Osteocyte (in vitro differentiated cells): ENCODE measurements around the gene NIN. TPM values are rescaled to one million over a fixed set of nuclear protein-coding genes. Genes with fewer than 3 reads are reported as not detected.

Experiments
- DNase-seq: peaks from one replicate; pipeline ENCODE4 v3.0.0; 2021; ENCODE audit warnings: mixed read lengths; ENCODE audit not compliant: unreplicated experiment; ENCODE audit errors: extremely low spot score
- H3K27ac Mint-ChIP-seq: one replicate; pipeline ENCODE4 v1.8.0; 2021; ENCODE audit warnings: mild to moderate bottlenecking, mixed read lengths; ENCODE audit not compliant: unreplicated experiment
- H3K27me3 Mint-ChIP-seq: one replicate; pipeline ENCODE4 v1.8.0; 2021; ENCODE audit warnings: mixed read lengths; ENCODE audit not compliant: unreplicated experiment
- H3K36me3 Mint-ChIP-seq: one replicate; pipeline ENCODE4 v1.8.0; 2021; ENCODE audit warnings: mixed read lengths; ENCODE audit not compliant: unreplicated experiment
- H3K4me1 Mint-ChIP-seq: one replicate; pipeline ENCODE4 v1.8.0; 2021; ENCODE audit warnings: mixed read lengths; ENCODE audit not compliant: unreplicated experiment
- H3K4me3 Mint-ChIP-seq: one replicate; pipeline ENCODE4 v1.8.0; 2021; ENCODE audit warnings: mild to moderate bottlenecking, moderate library complexity, mixed read lengths; ENCODE audit not compliant: unreplicated experiment
- H3K9me3 Mint-ChIP-seq: one replicate; pipeline ENCODE4 v1.8.0; 2021; ENCODE audit warnings: mixed read lengths; ENCODE audit not compliant: unreplicated experiment
- CTCF ChIP-seq: fragments of 200-600 bp; sonication (generic); IDR thresholded peaks from 2 replicates; pipeline ENCODE4 v1.5.0; 2021; ENCODE audit warnings: antibody characterized with exemption, mild to moderate bottlenecking, moderate library complexity
- total RNA-seq: library from RNA; stranded (reverse); gene quantifications from 2 replicates; pipeline ENCODE4 v1.2.1, GENCODE V29; 2021

Gene NIN
- total RNA-seq, 1 donor from 2014 or later = 50.2 TPM

- no peak overlapping the region for H3K27ac Mint-ChIP-seq
- H3K4me3 Mint-ChIP-seq = no peak overlapping the region
- H3K4me1 Mint-ChIP-seq = peaks cover 3% of the 10 kb centered on the region
- no peaks in the 10 kb centered on the region for H3K36me3 Mint-ChIP-seq
- H3K27me3 Mint-ChIP-seq = no peaks in the 10 kb centered on the region
- no peak for TF ChIP-seq CTCF
- H3K9me3 Mint-ChIP-seq = no peaks in the 10 kb centered on the region
- DNase-seq = no peak
These were observed 22.9 kb upstream of the NIN start for GRCh38 chr14:50853891-50854290.

- no peak for DNase-seq
- H3K9me3 Mint-ChIP-seq = no peaks in the 10 kb centered on the region
- H3K27me3 Mint-ChIP-seq = no peaks in the 10 kb centered on the region
- no peak overlapping the region for H3K4me3 Mint-ChIP-seq
- peaks cover 18% of the 10 kb centered on the region for H3K4me1 Mint-ChIP-seq
- TF ChIP-seq CTCF = no peak
- H3K36me3 Mint-ChIP-seq = no peaks in the 10 kb centered on the region
- peak overlapping the region; percentile 25 for H3K27ac Mint-ChIP-seq
These were observed 15.4 kb upstream of the NIN start for GRCh38 chr14:50846226-50846880.

- no peak for DNase-seq
- Mint-ChIP-seq H3K27ac (no peak overlapping the region), H3K4me3 (no peak overlapping the region), H3K4me1 (peaks cover 18% of the 10 kb centered on the region), H3K27me3 (no peaks in the 10 kb centered on the region), H3K9me3 (no peaks in the 10 kb centered on the region), H3K36me3 (no peaks in the 10 kb centered on the region)
- TF ChIP-seq CTCF = no peak
These were observed 14.2 kb upstream of the NIN start for GRCh38 chr14:50845166-50845565.

GRCh38 chr14:50844391-50844790, 13.4 kb upstream of the NIN start:
- no peak for DNase-seq
- H3K4me3 Mint-ChIP-seq = no peak overlapping the region
- no peak overlapping the region for H3K27ac Mint-ChIP-seq
- H3K9me3 Mint-ChIP-seq = no peaks in the 10 kb centered on the region
- no peak for TF ChIP-seq CTCF
- no peaks in the 10 kb centered on the region for H3K36me3 Mint-ChIP-seq
- H3K4me1 Mint-ChIP-seq = peaks cover 18% of the 10 kb centered on the region
- H3K27me3 Mint-ChIP-seq = no peaks in the 10 kb centered on the region

- Mint-ChIP-seq H3K4me1 (peaks cover 7% of the 10 kb centered on the region), H3K4me3 (no peak overlapping the region), H3K36me3 (no peaks in the 10 kb centered on the region), H3K27ac (no peak overlapping the region), H3K27me3 (no peaks in the 10 kb centered on the region), H3K9me3 (no peaks in the 10 kb centered on the region)
- no peak for TF ChIP-seq CTCF
- DNase-seq = no peak
These were observed 8.7 kb upstream of the NIN start for GRCh38 chr14:50839691-50840090.
